GM18951 (cell line): Measurements from ENCODE around the gene RALGDS.

ENCODE experiments used
- POLR2A ChIP-seq: IDR thresholded peaks from 4 replicates; pipeline ENCODE4 v1.6.1; 2011; ENCODE audit warnings: mild to moderate bottlenecking; ENCODE audit not compliant: insufficient read length, insufficient read depth; ENCODE audit errors: extremely low read depth
- in situ Hi-C: fragments of 300-500 bp; cut with MboI; formaldehyde crosslinking; loops from one replicate; pipeline ENCODE4 v1.12.0; 2022; ENCODE audit warnings: low sequenced_read_pairs, mixed read lengths, inconsistent platforms; ENCODE audit not compliant: unreplicated experiment

Gene RALGDS

DNA sequence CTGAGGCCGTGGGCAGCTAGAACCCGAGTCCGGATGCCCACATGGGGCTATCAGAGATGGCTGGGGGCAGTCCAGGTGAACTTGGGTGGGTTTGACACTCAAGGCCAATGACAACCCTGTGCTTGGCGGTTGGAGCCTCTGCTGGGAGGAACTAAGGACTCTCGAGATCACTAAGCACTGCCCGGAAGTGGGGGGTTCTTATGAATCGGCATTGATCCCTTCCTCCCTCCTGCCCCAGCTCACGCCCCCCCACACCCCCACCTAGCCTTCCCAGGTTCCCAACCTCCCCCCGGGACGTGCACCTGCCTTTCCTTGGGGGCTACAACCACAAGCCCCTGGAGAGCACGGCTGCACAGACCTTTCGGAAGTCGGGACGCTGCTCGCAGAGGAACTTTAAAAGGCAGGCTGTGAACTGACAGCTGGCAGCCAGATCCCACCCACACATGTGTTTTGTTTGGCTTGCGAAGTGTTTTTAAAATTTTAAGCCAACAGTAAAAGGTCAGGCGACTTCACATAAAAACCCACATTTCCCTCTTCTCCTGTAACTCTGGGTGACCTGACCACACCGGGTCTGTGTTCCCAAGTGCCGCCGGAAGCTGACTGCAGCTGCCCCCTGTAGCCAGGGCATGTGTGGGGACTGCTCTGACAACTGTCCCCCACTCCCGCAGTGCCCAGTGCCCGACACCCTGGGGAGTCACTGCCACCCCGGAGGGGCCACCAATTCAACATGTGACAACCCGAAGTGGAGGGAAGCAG lies 5.1 kb upstream of the RALGDS start:
- in situ Hi-C loops, result no loop called here
- TF ChIP-seq POLR2A, result no peak

DNA sequence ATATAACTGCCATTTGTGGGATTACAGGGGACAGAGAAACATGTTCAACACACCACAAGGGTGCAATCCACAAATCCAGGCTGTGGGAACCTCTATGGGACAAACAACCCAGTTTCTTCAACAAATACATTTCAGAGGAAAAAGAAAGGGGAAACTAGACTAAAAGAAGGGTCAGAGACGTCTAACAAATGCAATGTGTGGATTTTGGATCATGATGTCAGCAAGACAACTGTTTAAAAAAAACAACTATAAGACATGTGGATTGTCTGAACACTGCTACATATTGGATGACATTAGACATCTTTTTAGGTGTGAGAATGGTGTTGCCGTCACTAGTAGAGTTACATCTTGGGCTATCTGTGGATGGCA lies 3.9 kb upstream of the RALGDS start:
- in situ Hi-C loops, result no loop called here
- TF ChIP-seq POLR2A, result no peak

DNA sequence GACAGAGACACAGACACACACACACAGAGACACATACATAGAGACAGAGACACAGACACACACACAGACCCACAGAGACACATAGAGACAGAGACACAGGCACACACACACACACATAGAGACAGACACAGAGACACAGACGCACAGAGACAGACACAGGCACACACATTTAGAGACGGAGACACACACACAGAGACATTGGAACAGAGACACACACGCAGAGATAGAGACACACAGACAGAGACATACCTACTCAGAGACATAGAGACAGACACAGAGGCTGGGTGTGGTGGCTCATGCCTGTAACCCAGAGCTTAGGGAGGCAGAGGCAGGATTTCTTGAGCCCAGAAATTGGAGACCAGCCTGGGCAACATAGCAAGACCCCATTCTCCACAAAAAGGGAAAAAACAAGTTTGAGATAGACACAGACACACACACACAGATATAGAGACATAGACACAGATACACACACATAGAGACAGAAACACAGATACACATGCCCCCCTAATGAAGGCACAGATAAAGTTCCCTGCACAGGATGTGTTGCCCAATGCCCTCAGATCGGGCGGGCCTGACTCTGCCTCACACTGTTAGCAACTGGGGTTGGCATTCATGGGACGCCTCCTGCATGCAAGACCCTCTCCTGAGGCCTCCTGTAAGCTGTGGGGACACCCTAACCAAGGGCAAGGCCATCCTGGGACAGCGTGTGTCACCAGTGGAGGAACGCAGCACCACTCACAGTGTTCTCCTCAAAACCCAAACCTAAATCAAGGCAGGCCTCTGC lies 3.3 kb upstream of the RALGDS start:
- TF ChIP-seq POLR2A, result no peak
- in situ Hi-C loops, result no loop called here

DNA sequence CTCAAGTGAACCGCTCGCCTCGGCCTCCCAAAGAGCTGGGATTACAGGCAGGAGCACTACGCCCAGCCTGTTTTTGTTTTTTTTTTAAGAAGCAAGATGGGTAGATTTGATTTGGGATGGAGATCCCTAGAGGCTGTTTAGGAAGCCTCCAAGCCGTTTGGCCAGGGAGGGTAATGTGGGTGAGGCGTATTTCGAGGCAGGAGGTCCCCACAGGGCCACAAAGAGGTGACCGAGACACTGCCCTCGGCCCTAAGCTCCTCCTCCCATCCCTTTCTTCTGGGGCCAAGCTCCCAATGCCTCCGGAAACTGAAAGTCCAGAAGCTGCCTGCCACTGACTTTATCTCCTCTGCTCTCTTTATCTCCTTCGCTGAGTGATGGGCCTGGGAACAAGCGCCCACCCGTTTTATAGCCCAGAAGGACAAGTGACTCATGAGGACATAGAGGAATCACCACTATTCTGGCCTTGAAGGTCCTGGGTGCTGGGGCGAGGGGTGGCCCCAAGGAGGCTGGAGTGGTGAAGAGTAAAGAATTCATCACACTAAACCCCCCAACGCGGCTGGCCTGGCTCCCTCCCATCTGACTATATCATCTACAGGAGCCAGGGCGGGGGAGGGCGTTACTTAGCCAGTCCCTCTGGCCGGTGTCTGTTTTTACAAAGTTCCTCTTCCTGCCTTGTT lies 2.0 kb upstream of the RALGDS start:
- in situ Hi-C loops, result no loop called here

DNA sequence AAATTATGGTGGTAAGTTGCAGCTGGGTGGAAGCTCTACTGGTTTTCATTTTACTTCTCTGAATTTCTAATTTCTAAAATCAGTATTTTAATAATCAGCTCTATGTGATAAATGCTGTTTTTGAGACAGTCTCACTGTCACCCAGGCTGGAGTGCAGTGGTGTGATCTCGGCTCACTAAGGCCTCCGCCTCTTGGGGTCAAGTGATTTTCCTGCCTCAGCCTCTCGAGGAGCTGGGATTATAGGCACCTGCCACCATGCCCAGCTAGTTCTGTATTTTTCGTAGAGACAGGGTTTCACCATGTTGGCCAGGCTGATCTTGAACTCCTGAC lies 1.5 kb upstream of the RALGDS start:
- in situ Hi-C loops, result no loop called here
- TF ChIP-seq POLR2A, result no peak

More for the DNA sequence above, 2.0 kb upstream of the RALGDS start:
- no peak for TF ChIP-seq POLR2A

DNA sequence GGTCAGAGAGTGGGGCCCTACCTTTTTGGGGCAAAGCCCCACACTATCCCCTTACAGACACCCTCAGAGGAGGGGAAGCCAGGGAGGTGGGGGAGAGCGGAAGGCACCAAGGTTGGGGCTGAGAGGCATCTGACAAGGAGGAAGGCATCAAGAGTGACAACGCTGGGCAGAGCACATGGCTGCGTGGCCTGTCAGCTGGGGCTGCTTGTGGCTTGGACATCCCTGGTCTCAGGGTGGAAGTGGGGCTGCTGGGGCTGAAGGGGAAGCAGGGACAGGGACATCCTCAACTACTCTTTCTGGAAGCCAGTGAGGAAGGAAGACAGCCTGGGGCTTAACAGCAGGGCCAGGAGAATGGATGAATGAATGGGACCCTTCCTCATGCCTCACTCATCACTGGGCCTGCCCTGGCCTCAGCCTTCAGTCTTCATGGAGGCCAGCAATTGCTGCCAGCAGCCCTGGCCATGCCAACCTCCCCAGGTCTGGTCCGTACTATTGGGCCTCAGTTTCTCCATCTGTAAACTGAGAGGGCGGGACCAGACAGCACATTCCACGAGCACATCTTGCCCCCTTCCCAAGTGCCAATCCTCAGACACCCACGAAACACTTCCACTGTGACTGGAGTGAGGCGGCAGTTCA lies 993 bp upstream of the RALGDS start:
- in situ Hi-C loops, result no loop called here
- TF ChIP-seq POLR2A, result no peak

DNA sequence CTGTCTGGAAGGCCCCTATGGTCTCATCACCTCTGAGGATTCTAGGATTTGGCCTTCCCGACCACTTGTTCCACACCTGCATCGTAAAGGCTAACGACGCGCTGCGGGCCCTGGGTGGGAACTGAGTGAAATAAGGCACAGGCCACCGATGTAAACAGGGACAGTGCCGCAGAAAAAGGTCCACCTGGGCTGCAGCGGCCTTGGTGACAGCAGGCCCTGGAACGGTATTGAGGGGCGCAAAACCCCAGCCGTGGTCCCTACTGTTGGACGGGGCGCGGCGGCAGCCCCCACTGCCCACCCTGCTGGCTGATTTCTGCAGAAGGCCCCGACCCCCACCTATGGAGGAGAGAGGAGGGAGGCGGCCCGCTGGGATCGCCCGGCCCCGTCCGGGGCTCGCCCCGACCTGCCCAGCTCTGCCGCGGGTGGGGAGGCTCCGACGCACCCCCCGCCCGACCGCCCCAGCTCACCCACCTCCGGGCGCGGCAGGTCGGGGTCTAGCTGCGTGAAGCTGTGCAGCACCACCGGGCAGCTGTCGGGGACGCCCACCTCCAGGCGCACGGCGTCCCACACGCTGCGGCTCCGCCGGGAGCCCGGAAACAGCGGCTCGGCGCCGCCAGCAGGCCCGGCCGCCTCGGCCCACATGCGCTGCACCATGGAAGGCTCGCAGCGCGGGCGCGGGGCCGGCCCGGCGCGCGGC lies 391 bp downstream of the RALGDS start:
- peak; percentile 69 for TF ChIP-seq POLR2A
- in situ Hi-C loops, result no loop called here

DNA sequence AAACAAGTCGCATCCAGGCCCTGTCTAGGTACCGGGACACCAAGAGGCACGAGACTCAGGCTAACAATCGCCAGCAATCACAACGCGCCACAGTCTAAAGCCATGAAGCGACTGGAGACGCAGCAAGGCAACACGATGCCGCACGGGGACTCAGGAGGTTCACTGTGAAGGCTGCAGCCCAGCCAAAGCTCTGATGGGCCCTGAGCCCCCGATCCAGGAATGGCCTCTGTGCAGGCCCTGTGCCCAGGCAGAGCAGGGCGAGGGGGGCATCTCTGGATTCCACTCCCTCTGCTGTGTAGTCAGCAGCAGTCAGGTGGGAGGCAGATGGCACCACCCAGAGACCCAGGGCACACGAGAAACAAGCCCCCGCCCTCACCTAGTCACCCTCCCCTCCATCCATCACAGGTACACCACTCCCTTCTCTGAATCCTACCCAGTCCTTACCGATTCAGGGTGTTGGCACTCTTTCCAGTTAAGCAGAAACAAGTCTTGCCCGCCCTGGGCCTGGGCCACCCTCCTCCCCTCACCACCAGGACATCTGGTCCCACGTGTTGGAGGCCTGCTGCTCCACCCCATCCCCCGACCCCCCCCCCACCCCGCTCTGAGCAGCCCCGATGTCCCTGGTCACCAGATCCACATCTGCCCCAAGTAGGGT lies 1.1 kb downstream of the RALGDS start:
- in situ Hi-C loops, result no loop called here

DNA sequence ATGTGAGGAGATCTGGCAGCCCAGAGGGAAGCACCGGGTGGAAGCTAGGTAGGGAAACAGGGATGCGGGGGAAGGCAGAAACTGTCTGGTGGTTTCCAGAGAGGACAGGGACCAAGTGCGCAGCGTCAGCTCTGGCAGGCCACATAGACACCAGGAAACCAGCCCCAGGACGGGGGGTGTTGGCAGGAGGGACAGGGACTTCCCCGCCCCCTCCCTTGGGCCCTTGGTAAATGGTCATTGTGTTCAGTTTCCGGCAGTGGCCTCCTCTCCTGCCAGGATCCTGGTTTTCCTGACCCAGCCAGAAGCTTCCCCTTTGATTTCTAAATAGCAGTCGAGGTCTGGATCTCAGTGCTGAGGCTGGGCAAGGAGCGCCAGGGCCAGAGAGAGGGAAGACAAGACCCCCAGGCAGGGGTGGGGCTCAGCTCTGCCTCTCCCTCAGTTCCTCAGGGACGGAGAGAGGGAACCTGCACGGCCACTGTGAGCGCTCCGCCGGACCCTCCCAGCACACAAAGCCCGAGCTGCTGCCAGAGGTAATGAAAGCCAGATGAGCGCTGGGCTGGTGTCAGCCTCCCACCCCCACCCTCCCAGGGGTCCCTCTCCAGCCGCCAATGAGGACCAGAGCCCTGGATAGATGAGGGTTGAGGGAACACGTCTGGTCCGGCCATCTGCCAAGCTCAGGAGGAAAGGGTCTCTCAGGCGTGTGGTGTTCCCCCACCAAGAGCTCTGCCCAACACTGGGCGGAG lies 1.8 kb downstream of the RALGDS start:
- in situ Hi-C loops, result no loop called here

More for the DNA sequence above, 1.1 kb downstream of the RALGDS start:
- no peak for TF ChIP-seq POLR2A

DNA sequence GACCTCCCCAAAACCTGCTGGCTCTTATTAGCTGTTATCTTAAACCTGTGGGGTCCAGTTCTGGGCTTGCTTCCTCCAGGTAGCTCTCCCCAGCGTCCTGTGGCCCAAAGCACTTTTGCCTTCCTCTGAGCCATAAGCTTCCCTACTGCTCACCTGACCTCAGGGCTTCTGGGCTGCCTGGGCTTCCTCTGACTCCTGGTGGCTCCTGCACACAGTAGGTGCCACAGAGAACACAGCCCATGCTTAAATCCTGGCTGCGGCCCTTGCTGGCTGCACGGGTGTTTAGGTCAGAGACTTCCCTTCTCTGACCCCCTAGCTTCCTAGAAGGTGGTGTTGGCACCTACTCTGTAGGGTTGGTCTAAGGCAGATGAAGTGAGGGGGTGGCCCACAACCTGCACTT lies 2.5 kb downstream of the RALGDS start:
- TF ChIP-seq POLR2A, result no peak
- in situ Hi-C loops, result no loop called here

More for the DNA sequence above, 1.8 kb downstream of the RALGDS start:
- no peak for TF ChIP-seq POLR2A

DNA sequence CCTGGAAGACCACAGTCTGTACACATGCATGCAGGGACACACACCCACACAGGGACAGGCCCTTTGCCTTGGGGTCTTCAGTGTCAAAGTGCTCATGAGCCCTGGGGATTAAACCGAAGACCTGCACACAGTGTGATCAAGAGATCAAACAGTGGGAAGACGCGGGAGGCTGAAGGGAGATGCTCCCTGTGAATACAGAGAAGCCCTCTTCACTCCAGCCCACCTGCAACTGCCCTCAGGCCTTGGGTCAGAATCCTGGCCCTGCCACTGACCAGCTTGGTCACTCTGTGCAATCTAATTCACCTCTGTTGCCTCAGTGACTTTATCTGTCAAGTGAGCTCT lies 2.9 kb downstream of the RALGDS start:
- in situ Hi-C loops, result no loop called here
- no peak for TF ChIP-seq POLR2A
